ENCODE measurements around the gene SNX32.
A peak's percentile ranks its signal among the peaks of the same experiment; 100 is the strongest.

Gene SNX32

DNA sequence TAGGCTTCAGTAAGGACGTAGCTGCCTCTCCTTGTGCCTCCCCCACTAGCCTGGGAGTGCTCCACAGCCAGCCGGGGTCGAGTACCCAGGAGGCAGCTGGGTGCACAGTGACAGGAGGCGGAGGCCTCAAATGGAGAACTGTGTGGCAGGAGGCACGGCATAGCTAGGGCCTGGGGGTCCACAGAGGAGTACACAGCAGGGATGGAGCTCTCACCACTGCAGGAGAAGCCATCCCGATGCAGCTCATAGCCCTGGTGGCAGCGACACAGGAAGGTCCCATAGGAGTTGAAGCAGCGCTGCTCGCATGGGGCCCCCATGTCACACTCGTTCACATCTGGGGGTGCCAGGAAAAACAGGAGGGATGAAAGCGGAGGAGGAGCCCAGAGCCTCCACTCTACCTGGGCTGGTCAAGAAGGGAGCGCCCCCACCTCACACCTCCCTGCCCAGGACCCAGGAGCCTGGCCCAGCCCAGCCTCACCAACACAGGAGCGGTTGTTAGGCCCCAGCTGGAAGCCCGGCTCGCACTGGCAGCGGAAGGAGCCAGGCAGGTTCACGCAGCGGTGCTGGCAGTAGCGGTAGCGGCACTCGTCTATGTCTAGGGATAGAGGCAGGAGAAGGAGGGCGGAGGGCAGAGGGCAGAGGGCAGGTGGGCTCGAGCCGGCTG lies 36.0 kb downstream of the SNX32 start:
- no peak for DNase-seq

DNA sequence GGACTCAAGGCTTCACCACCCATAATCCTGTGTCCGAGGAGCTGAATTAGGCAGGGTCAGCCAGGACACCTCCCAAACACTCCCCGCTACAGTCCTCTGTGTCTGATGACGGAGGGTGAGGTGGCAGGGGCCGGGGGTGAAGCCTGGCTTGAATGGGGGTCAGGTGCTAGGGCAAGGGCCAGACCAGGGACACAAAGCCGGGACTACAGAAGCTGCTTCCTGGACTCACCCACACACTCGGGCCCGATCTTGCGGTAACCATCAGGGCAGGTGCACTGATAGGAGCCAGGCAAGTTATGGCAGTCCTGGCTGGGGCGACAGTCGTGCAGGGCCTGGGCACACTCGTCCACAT lies 36.5 kb downstream of the SNX32 start:
- DNase-seq = no peak

DNA sequence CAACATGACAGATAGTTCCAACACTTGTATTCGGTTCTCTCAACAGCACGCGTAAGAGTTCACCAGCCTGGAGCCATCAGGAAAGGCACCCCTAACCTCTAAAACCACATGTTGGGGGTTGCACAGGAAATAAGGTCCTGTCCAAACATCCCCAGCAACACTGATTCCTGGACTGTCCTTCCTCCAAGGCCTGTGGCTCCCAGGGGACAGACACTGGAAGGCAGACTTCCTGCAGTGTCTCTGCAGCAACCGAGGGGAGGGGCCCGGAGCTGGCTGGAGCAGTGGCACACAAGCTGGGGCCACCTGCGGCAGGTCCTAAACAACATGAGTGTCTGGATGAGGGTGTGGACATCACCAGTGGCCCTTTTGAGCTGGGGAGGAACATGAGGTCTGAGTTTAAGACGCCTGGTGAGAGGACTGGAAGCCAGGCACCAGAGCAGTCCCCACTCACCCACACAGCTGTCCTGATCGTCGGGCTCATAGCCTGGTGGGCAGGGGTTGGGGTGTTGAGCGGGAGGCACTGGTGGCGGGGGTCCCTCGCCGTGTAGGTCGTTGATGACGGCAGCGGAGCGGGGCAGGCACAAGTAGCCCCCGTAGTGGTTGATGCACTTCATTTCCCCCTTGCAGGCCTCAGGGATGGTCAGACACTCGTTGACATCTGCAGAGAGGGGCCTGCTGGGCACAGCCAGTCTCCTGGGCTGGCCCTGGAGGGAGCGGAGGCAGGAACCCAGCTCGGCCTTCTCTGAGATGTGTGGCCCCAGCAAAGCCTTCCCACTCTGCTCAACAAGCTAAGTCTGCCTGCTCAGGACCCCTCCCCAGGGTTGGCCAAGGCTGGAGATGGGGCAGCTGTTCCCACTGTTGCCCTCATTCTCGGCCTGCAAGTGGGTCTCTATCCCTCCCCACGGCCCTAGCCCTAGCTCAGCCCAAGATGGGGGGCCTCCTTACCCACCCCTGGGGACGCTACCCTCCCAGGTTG lies 37.2 kb downstream of the SNX32 start:
- DNase-seq = no peak

DNA sequence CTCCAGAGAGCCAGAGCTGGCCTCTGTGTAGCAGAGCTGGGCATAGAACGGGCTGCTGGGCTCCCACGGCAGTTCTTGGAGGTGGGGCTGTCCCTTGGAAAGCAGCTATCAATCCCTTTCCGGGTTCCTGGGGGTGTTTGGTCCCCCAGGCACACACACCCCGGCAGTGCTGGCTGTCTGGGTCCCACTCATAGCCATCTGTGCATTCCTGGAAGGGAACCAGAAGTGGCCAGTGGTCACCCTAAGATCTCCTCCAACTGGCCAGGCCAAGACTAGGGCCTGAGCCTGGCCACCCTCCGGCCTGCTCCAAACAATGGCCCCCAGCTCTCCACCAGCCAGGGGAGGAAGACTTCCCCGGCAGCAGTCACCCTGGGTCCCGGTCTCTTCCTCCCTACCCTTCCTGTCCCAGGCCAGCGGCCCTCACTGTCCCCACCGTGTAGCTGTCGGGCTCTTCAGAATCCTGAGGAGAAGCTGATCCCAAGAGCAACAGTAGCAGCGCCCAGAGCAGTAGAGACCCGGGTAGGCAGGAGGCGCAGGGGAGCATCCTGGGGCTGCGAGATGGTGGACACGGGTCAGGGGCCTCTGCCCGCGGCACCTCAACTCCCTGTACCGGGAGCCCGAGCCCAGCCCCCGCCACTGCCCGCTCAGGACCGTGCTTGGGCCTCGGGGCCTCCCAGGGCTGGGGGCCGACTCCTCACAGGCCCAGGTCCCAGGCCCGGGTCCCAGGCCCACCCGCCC lies 38.2 kb downstream of the SNX32 start:
- no peak for DNase-seq

DNA sequence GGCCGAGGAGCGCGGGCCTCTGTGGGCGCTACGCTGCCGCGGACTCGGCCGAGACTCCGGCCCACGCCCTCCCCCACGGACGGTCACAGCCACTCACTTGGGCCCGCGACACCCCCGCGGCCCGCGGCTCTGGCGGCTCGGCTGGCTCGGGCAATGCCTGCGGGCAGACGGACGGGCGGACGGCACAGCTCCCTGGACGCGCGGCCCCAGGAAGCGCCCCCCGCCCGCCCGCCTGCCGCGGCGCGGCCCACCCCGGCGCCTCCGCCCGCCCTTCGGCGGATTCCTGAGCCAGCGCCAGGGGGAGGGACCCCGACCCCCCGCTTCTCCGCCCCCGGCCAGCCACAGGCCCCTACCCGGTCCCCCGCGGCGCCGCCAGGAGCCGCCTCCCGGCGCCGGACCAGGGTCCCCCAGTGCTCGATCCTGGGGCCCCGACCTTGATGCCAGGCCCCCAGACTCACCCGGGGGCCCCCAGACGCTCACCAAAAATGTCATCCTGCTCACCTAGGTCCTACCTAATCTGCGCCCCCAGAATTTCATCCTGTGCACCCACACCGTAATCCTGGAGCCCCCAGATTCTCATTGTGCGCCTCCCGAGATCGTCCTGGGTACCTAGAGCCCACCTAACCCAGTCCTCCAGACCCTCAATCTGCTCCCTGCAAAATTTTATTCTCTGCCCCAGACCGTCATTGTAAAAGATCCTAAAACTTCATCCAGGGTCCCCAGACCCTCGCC lies 39.0 kb downstream of the SNX32 start, which contains the start of gene EFEMP2:
Gene EFEMP2, minus strand, starts transcription at position 215 of the 732 bp plus-strand sequence. CDS start 446 bp downstream, outside the sequence.
- DNase-seq = no peak

DNA sequence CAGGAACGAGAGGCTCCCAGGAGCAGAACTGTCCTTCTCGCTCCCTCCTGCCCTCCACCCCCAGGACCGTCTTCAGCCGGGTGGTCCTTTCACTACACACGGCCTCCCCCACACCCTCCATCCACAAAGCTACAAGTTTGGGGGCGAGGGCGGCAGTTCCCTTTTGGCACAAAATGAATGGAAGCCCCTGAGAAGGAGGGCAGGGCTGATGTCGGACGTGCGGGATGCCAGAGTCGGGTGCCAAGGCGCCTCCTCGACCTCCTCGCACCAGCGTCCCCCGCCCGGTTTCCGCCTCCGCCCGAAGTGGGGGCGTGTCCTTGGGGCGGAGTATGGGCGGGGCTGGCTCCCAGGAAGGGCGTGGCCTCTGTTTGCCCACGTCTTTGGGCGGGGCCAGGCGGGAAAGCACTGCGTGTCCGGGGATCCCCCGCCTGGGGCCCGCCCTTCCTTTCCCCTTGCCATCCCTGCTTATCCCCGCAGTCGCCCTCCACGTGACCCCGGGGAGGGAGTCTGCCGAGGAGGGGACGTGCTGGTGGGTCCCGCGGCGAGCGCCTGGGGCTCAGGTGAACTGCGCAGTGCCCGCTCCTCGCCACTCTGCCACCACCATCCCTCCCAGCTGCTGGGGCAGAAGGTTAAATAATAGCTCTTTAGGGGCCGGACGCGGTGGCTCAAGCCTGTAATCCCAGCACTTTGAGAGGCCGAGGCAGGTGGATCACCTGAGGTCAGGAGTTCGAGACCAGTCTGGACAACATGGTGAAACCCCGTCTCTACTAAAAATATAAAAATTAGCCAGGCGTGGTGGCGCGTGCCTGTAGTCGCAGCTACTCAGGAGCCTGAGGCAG lies 39.8 kb downstream of the SNX32 start:
- peak; percentile 97 for DNase-seq

DNA sequence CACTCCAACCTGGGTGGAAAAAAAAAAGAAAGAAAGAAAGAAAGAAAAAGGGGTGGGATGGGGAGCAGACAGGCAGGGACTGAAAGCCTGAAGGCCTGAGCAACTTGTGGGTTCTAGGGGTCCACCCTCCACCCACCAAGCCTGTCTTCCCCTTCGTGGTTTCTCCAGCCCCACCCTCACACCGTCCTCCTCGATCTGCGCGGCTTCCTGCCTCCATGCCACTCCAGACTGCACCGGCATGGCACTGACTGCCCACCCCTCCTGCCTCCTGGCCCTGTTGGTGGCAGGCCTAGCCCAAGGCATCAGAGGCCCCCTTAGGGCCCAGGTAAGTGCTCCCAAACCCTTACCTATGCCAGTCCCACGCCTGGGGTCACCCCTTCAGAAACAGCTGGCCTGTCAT lies 45.9 kb downstream of the SNX32 start, which contains the start of gene CTSW:
Gene CTSW, plus strand, starts transcription at position 221 of the 400 bp plus-strand sequence. Its CDS starts 18 bp downstream, at position 239.
- DNase-seq = peak; percentile 70

DNA sequence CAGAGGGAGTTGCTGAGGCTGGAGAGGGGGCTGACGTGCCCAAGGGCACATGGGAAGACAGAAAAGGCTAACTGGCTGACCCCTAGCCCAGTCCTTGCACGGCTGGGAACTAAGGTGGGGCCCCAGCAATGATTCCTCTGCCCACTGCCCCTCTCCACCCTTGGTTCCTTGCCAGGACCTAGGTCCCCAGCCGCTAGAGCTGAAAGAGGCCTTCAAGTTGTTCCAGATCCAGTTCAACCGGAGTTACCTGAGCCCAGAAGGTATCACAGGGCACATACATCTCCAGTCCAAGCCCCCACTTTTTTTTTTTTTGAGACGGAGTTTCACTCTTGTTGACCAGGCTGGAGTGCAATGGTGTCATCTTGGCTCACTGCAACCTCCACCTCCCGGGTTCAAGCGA lies 46.3 kb downstream of the SNX32 start:
- DNase-seq = no peak

DNA sequence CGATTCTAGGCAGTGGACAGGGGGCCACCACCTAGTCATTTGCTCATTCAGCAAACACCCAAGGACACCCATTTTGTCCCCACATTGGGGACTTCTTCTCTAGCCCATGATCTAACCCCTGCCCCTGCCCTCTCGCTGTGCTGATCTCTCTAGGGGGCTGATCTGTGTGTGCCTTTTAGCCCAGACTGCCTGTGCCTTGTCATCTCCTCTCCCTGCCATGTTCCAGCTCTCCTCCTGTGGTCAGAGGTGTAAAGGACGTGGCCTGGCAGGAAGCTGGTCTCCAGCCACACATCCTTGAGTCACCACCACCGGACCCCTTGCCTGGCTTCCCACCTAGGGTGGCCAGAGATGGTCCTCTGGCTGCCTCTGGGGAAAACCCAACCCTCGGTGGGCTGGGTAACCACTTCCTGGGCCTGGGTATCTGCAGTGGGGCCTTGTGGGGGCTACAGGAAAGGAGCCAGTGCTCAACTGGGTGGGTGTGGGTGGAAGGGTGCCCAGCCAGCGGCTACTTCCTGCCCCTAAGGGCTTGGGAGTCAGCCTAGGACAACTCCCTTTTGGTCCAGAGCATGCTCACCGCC lies 47.2 kb downstream of the SNX32 start:
- peak; percentile 38 for DNase-seq

DNA sequence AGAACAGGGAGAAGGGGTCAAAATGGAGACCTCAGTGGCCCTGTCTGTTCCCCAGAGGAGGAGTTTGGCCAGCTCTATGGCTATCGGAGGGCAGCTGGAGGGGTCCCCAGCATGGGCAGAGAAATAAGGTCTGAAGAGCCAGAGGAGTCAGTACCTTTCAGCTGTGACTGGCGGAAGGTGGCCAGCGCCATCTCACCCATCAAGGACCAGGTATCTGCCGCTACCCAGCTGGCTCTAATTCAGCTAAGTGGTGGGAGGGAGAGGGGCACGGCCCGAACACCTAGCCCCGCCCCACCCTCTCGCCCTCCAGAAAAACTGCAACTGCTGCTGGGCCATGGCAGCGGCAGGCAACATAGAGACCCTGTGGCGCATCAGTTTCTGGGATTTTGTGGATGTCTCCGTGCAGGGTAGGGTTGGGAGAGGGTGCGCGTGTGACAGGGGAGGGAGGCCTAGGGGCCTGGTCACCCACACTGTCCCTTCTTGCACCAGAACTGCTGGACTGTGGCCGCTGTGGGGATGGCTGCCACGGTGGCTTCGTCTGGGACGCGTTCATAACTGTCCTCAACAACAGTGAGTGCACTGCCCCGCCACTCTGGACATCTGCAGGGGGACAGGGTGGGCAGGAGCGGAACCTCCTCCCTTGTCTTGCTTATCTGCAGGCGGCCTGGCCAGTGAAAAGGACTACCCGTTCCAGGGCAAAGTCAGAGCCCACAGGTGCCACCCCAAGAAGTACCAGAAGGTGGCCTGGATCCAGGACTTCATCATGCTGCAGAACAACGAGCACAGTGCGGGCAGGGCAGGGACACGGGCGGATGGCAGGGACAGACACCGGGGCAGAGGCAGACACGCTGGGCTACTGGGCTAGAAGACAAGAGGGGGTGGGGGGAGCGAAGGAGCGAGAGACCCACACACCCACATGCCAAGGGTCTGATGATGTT lies 48.6 kb downstream of the SNX32 start:
- no peak for DNase-seq

DNA sequence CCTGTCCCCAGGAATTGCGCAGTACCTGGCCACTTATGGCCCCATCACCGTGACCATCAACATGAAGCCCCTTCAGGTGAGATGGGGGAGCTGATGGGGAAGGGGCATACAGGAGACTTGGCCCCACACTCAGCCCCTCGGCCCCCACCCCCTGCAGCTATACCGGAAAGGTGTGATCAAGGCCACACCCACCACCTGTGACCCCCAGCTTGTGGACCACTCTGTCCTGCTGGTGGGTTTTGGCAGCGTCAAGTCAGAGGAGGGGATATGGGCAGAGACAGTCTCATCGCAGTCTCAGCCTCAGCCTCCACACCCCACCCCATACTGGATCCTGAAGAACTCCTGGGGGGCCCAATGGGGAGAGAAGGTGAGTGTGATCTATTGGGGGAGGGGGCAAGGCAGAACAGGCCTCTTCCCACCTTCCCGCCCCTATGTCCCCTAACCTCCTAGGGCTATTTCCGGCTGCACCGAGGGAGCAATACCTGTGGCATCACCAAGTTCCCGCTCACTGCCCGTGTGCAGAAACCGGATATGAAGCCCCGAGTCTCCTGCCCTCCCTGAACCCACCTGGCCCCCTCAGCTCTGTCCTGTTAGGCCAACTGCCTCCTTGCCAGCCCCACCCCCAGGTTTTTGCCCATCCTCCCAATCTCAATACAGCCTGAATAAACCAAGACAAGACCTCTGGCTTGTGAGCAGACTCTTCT lies 49.4 kb downstream of the SNX32 start:
- no peak for DNase-seq

DNA sequence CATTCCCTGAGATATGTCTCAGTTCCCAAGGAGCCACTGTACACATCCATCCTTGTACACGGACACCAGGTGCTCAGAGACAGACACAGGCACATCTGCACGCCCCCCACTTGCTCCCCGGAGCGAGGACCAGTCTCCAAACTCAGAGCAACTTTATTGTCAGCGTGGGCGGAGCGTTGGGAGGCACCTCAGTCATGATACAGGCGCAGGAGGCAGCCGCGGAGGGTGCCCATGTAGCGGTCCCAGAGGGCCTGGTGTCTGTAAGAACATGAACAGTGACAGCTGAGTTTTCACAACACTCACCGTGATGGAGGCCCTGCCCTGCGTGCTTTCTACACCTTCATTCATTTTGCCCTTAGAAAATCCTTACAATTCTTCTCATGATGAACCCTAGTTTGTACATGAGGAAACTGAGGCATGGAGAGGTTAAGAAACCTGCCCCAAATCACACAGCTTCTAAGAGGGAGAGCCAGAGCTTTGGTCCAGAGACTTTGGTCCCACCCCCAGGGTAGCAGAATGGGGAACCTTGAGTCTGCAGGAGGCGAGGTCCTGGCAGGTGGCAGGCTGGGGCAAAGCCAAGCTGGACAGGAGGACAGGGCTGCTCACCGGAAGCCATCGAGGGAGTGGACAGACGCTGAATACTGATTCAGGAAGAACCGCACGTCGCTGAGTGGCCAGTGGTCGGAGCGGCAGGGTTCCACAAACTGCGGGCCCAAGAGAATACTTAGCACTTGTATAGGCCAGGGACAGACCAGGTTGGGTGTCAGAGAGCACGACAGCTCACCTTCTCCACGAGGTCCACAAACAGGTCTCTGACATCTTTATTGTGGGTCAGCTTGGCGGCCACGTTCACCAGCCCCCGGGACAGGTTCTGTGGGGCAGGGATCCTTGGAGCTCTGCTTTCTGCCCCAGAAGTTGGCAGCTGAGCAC lies 50.3 kb downstream of the SNX32 start:
- no peak for DNase-seq

DNA sequence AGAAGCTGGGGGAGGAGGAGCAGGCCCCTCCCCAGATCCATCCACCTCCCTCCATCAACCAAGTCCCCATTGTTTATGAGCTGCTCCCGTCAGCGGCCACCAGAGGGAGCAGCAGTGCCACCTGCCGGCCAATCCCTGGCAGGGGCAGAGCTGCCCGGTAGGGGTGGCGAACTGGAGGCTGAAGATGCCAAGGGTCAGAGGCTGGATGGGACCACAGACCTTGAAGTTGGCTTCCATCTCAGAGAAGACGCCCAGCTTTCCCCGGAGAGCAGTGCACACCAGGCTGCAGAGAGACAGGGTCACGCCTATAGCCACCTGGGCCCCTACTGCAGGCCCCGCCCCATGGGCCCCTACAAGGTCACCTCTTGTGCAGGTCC lies 50.9 kb downstream of the SNX32 start:
- DNase-seq = peak; percentile 87

DNA sequence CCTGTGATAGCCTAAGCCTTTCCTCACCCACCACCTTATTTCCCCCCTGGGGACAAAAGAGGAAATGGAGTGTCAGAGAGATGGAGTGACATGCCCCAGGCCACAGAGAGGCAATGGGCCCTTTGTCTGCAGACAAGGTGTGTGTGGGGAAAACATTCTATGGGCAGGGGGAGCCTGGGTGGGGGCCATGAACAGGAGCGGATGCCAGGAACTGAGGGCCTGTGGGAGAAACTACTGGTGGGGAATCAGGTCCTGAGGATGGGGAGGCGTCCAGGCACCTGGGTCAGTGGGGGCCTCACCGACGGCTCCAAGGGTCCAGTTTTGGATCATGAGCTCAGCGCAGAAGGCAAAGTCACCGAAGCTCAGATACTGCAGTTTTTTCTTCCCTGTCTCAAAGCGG lies 51.5 kb downstream of the SNX32 start:
- DNase-seq = no peak

DNA sequence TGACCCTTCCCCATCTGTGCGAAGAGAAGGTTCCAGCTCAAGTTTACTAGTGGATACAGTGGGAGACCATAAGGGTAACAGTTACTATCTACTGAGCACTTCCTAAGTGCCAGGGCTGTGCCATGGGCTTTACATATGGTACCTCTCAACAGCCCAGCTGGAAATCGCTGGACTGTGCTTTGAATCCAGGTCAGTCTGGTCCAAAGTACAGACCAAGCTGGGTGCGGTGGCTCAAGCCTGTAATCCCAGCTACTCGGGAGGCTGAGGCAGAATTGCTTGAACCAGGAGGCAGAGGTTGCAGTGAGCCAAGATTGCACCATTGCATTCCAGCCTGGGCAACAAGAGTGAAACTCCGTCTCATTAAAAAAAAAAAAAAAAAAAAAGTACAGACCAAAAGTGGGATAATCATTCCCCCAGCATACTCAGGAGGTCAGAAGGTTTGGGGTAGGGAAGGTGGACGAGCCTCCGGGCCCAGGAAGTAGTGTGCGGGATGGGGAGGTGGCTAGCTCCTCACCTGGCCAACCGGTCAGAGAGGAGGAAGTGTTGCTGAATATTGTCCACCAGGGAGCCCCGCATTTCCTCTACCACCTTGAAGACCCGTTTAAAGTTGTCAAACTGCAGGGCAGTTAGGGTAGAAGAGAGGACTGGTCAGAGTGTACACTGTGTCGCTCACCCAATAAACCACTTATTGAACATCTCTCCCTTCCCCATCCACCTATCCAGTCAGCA lies 52.2 kb downstream of the SNX32 start:
- no peak for DNase-seq

DNA sequence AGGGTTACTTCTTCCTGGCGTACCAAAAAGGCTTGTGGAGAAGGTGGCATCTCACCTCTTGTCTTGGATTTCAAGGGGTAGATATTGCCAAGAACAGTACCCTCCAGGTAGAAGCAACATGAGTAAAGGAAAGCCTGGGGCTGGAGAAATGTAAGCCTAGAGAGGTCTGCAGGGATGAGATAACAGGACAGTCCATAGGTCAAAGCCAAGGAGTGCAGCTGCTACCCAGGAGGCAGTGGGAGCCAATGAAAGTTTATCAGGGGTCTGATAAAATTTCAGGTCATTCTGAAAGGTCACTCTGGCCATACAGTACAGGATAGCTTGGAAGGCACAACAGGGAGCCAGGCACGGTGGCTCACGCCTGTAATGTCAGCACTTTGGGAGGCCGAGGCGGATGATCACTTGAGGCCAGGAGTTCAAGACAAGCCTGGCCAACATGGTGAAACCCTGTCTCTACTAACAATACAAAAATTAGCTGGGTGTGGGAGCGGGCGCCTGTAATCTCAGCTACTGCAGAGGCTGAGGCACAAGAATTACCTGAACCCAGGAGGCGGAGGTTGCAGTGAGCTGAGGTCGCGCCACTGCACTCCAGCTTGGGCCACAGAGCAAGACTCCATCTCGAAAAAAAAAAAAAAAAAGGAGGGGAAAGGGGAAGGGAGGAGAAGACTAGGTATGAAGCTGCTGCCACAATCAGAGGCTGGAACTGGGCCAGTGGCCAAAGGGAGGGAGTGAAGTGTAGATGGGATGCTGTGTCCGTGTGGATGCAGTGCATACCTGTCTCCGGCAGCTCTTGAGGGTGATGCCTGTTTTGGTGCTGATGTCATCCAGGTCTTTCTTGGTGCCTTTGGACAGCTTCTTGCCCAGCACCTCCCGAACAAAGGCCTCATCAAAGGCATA lies 53.3 kb downstream of the SNX32 start:
- no peak for DNase-seq

Data from CD4-positive, alpha-beta T cell treated with Interleukin-21 for 1 hour (primary cell).